ENCODE measurements around the gene SPINK6.

The SPINK6 gene

GRCh38 chr5:148177207-148177606 lies 25.6 kb upstream of the SPINK6 start:
- no peaks in the 10 kb centered on the region for H3K4me1 ChIP-seq (ENCODE audit: control insufficient read depth, insufficient read depth, low read depth, low read length)
- H3K27ac ChIP-seq (ENCODE audit: low read length, poor library complexity, severe bottlenecking), result no peak overlapping the region
- no peak overlapping the region for H4K91ac ChIP-seq (ENCODE audit: low read length)
- H4K8ac ChIP-seq (ENCODE audit: low read length), result no peak overlapping the region
- no peak overlapping the region for H3K18ac ChIP-seq (ENCODE audit: low read depth in 1 of 2, low read length in 2 of 2)
- no peak overlapping the region for H2AFZ ChIP-seq (ENCODE audit: low read depth, low read length)
- no peak overlapping the region for H3K9ac ChIP-seq (ENCODE audit: low read length)
- no peaks in the 10 kb centered on the region for H3K9me3 ChIP-seq (ENCODE audit: control insufficient read depth, low read length)
- no peak overlapping the region for H2BK15ac ChIP-seq (ENCODE audit: low read depth, poor library complexity, severe bottlenecking)
- no peak overlapping the region for H3K4me2 ChIP-seq (ENCODE audit: low read length, poor library complexity, severe bottlenecking)
- peaks cover 0 to 7% of the 10 kb centered on the region in 2 experiments for H3K27me3 ChIP-seq (ENCODE audit: control insufficient read depth in 1 of 2, insufficient read depth in 1 of 2, low read length in 2 of 2)
- no peaks in the 10 kb centered on the region for H3K79me1 ChIP-seq (replicated peaks; ENCODE audit: low read length, poor library complexity, severe bottlenecking)
- H2BK12ac ChIP-seq (ENCODE audit: low read length in 2 of 2), result no peak overlapping the region
- no peak overlapping the region for H3K4ac ChIP-seq (ENCODE audit: low read depth in 1 of 2, low read length in 2 of 2)
- H3K23ac ChIP-seq (ENCODE audit: low read length in 2 of 2), result no peak overlapping the region
- no peak overlapping the region for H2AK5ac ChIP-seq (ENCODE audit: low read length, severe bottlenecking)
- no peak for DNase-seq
- H3K4me3 ChIP-seq (ENCODE audit: insufficient read depth in 1 of 2, low read depth in 1 of 2, low read length in 2 of 2), result no peak overlapping the region
- H3K14ac ChIP-seq (ENCODE audit: low read length in 2 of 2), result no peak overlapping the region
- H2BK5ac ChIP-seq (ENCODE audit: low read depth, low read length, poor library complexity, severe bottlenecking), result no peak overlapping the region
- 100% methylated on average over 1 of the region's 1 CpG for WGBS
- no peaks in the 10 kb centered on the region for H3K36me3 ChIP-seq (ENCODE audit: control insufficient read depth in 1 of 2, insufficient read depth in 2 of 2, low read depth in 1 of 2, low read length in 2 of 2)
- no peak overlapping the region for H2BK120ac ChIP-seq (ENCODE audit: low read depth, low read length)

DNA sequence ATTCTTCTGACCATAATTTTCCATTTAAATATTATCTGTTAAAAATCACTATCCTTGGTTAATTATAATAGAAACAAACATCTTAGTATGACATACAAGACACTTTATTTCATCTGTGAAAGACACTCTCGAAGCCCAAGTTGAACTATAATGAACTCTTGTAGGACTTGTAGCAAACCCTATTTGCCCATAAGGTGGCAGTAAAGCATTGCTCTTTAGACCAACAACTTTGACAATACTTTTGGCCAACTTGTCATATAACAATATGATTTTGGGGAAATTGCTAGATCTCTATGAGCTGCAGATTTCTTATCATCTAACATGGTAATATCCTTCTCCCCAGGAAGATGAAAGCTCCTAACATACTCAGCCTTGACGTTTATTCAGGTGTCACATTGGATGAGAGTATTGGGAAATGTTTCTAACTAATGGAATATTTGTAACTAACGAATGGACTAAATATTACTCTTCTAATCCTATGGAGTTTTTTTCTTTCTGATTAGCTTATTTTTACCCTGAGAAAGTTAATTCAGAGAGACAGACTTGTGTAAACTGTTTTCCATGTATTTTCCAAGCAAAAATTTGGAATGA lies 23.5 kb upstream of the SPINK6 start:
- H4K8ac ChIP-seq (ENCODE audit: low read length), result no peak overlapping the region
- no peaks in the 10 kb centered on the region for H3K4me1 ChIP-seq (ENCODE audit: control insufficient read depth, insufficient read depth, low read depth, low read length)
- H4K91ac ChIP-seq (ENCODE audit: low read length), result no peak overlapping the region
- no peak overlapping the region for H3K4ac ChIP-seq (ENCODE audit: low read depth in 1 of 2, low read length in 2 of 2)
- H3K23ac ChIP-seq (ENCODE audit: low read length in 2 of 2), result no peak overlapping the region
- DNase-seq, result peak; percentile 73
- H3K79me1 ChIP-seq (replicated peaks; ENCODE audit: low read length, poor library complexity, severe bottlenecking), result no peaks in the 10 kb centered on the region
- H3K4me3 ChIP-seq (ENCODE audit: insufficient read depth in 1 of 2, low read depth in 1 of 2, low read length in 2 of 2), result no peak overlapping the region
- no peak overlapping the region for H2BK120ac ChIP-seq (ENCODE audit: low read depth, low read length)
- no peak overlapping the region for H2BK15ac ChIP-seq (ENCODE audit: low read depth, poor library complexity, severe bottlenecking)
- H2AK5ac ChIP-seq (ENCODE audit: low read length, severe bottlenecking), result no peak overlapping the region
- H2BK12ac ChIP-seq (ENCODE audit: low read length in 2 of 2), result no peak overlapping the region
- H3K36me3 ChIP-seq (ENCODE audit: control insufficient read depth in 1 of 2, insufficient read depth in 2 of 2, low read depth in 1 of 2, low read length in 2 of 2), result no peaks in the 10 kb centered on the region
- H3K14ac ChIP-seq (ENCODE audit: low read length in 2 of 2), result no peak overlapping the region
- no peak overlapping the region for H3K18ac ChIP-seq (ENCODE audit: low read depth in 1 of 2, low read length in 2 of 2)
- no peak overlapping the region for H3K4me2 ChIP-seq (ENCODE audit: low read length, poor library complexity, severe bottlenecking)
- H2AFZ ChIP-seq (ENCODE audit: low read depth, low read length), result no peak overlapping the region
- no peak overlapping the region for H2BK5ac ChIP-seq (ENCODE audit: low read depth, low read length, poor library complexity, severe bottlenecking)
- peaks cover 0 to 7% of the 10 kb centered on the region in 2 experiments for H3K27me3 ChIP-seq (ENCODE audit: control insufficient read depth in 1 of 2, insufficient read depth in 1 of 2, low read length in 2 of 2)
- no peaks in the 10 kb centered on the region for H3K9me3 ChIP-seq (ENCODE audit: control insufficient read depth, low read length)
- H3K27ac ChIP-seq (ENCODE audit: low read length, poor library complexity, severe bottlenecking), result no peak overlapping the region
- no peak overlapping the region for H3K9ac ChIP-seq (ENCODE audit: low read length)
- 20% methylated on average over 1 of the region's 3 CpGs for WGBS

GRCh38 chr5:148186248-148187003 lies 16.4 kb upstream of the SPINK6 start:
- Histone ChIP-seq H3K4me2 (ENCODE audit: low read length, poor library complexity, severe bottlenecking) (no peak overlapping the region), H3K4me3 (ENCODE audit: insufficient read depth in 1 of 2, low read depth in 1 of 2, low read length in 2 of 2) (no peak overlapping the region), H3K9ac (ENCODE audit: low read length) (no peak overlapping the region), H3K27me3 (ENCODE audit: control insufficient read depth in 1 of 2, insufficient read depth in 1 of 2, low read length in 2 of 2) (no peaks in the 10 kb centered on the region), H3K79me1 (replicated peaks; ENCODE audit: low read length, poor library complexity, severe bottlenecking) (no peaks in the 10 kb centered on the region), H2BK12ac (ENCODE audit: low read length in 2 of 2) (no peak overlapping the region), H4K91ac (ENCODE audit: low read length) (no peak overlapping the region), H2BK5ac (ENCODE audit: low read depth, low read length, poor library complexity, severe bottlenecking) (no peak overlapping the region), H3K36me3 (ENCODE audit: control insufficient read depth in 1 of 2, insufficient read depth in 2 of 2, low read depth in 1 of 2, low read length in 2 of 2) (no peaks in the 10 kb centered on the region), H3K9me3 (ENCODE audit: control insufficient read depth, low read length) (no peaks in the 10 kb centered on the region), H2AFZ (ENCODE audit: low read depth, low read length) (no peak overlapping the region), H3K18ac (ENCODE audit: low read depth in 1 of 2, low read length in 2 of 2) (no peak overlapping the region), H4K8ac (ENCODE audit: low read length) (no peak overlapping the region), H3K4ac (ENCODE audit: low read depth in 1 of 2, low read length in 2 of 2) (no peak overlapping the region), H2AK5ac (ENCODE audit: low read length, severe bottlenecking) (no peak overlapping the region), H3K27ac (ENCODE audit: low read length, poor library complexity, severe bottlenecking) (no peak overlapping the region), H2BK15ac (ENCODE audit: low read depth, poor library complexity, severe bottlenecking) (no peak overlapping the region), H3K14ac (ENCODE audit: low read length in 2 of 2) (no peak overlapping the region), H3K4me1 (ENCODE audit: control insufficient read depth, insufficient read depth, low read depth, low read length) (no peaks in the 10 kb centered on the region), H3K23ac (ENCODE audit: low read length in 2 of 2) (no peak overlapping the region), H2BK120ac (ENCODE audit: low read depth, low read length) (no peak overlapping the region)
- no CpG with 5 or more reads among the region's 3 CpGs for WGBS
- DNase-seq, result peak; percentile 84

- 62% methylated on average over 1 of the region's 1 CpG for WGBS
- H2BK12ac ChIP-seq (ENCODE audit: low read length in 2 of 2), result no peak overlapping the region
- H3K27me3 ChIP-seq (ENCODE audit: control insufficient read depth in 1 of 2, insufficient read depth in 1 of 2, low read length in 2 of 2), result no peaks in the 10 kb centered on the region
- H3K23ac ChIP-seq (ENCODE audit: low read length in 2 of 2), result no peak overlapping the region
- H2AFZ ChIP-seq (ENCODE audit: low read depth, low read length), result no peak overlapping the region
- H2BK5ac ChIP-seq (ENCODE audit: low read depth, low read length, poor library complexity, severe bottlenecking), result no peak overlapping the region
- H3K27ac ChIP-seq (ENCODE audit: low read length, poor library complexity, severe bottlenecking), result no peak overlapping the region
- H3K9ac ChIP-seq (ENCODE audit: low read length), result no peak overlapping the region
- no peak overlapping the region for H3K4ac ChIP-seq (ENCODE audit: low read depth in 1 of 2, low read length in 2 of 2)
- H4K8ac ChIP-seq (ENCODE audit: low read length), result no peak overlapping the region
- H3K18ac ChIP-seq (ENCODE audit: low read depth in 1 of 2, low read length in 2 of 2), result no peak overlapping the region
- H4K91ac ChIP-seq (ENCODE audit: low read length), result no peak overlapping the region
- H3K36me3 ChIP-seq (ENCODE audit: control insufficient read depth in 1 of 2, insufficient read depth in 2 of 2, low read depth in 1 of 2, low read length in 2 of 2), result no peaks in the 10 kb centered on the region
- H3K4me3 ChIP-seq (ENCODE audit: insufficient read depth in 1 of 2, low read depth in 1 of 2, low read length in 2 of 2), result no peak overlapping the region
- DNase-seq, result no peak
- H3K79me1 ChIP-seq (replicated peaks; ENCODE audit: low read length, poor library complexity, severe bottlenecking), result no peaks in the 10 kb centered on the region
- H3K9me3 ChIP-seq (ENCODE audit: control insufficient read depth, low read length), result no peaks in the 10 kb centered on the region
- no peak overlapping the region for H2AK5ac ChIP-seq (ENCODE audit: low read length, severe bottlenecking)
- no peak overlapping the region for H2BK120ac ChIP-seq (ENCODE audit: low read depth, low read length)
- H3K4me2 ChIP-seq (ENCODE audit: low read length, poor library complexity, severe bottlenecking), result no peak overlapping the region
- H3K4me1 ChIP-seq (ENCODE audit: control insufficient read depth, insufficient read depth, low read depth, low read length), result no peaks in the 10 kb centered on the region
- no peak overlapping the region for H2BK15ac ChIP-seq (ENCODE audit: low read depth, poor library complexity, severe bottlenecking)
- no peak overlapping the region for H3K14ac ChIP-seq (ENCODE audit: low read length in 2 of 2)
Measured at GRCh38 chr5:148191010-148191409, 11.8 kb upstream of the SPINK6 start.
